ENCODE results near the gene FGF9. TPM values are rescaled to one million over a fixed set of nuclear protein-coding genes. Genes with fewer than 3 reads are reported as not detected.

The FGF9 gene
- total and polyA plus RNA-seq, 10 donors = 0.06 to 0.26 (median 0.17) TPM; not detected in 4

GRCh38 chr13:21688056-21688455 is 17.2 kb downstream of the FGF9 start:
- Histone ChIP-seq H3K27ac (no peak overlapping the region), H3K9me3 (no peaks in the 10 kb centered on the region), H3K27me3 (replicated peaks in 1 of 7) (peaks cover 0 to 15% (median 0%) of the 10 kb centered on the region in 7 donors), H3K4me3 (no peak overlapping the region), H3K36me3 (no peaks in the 10 kb centered on the region), H3K4me1 (no peaks in the 10 kb centered on the region)
- TF ChIP-seq POLR2A (IDR thresholded peaks at IDR 0.05) (no peak), POLR2AphosphoS5 (IDR thresholded peaks at IDR 0.05) (no peak), CTCF (IDR thresholded peaks at IDR 0.05 in 8 of 11, conservative IDR thresholded peaks at IDR 0.05 in 3 of 11) (no peak)
- intact Hi-C loops (cut with DNase I; ENCODE audit: low total_unique reads) = no loop called here
- WGBS, 5 donors = 68 to 80% (median 78%) methylated on average over 8 of the region's 8 CpGs
- no peak for DNase-seq

- no peak overlapping the region for H3K27ac ChIP-seq
- H3K9me3 ChIP-seq = no peaks in the 10 kb centered on the region
- DNase-seq = no peak
- H3K27me3 ChIP-seq (replicated peaks in 1 of 7) = peaks cover 0 to 12% (median 0%) of the 10 kb centered on the region in 7 donors
- TF ChIP-seq POLR2A (IDR thresholded peaks at IDR 0.05) = no peak
- no peak for TF ChIP-seq CTCF (IDR thresholded peaks at IDR 0.05 in 8 of 11, conservative IDR thresholded peaks at IDR 0.05 in 3 of 11)
- WGBS, 5 donors = 85 to 93% (median 88%) methylated on average over 6 of the region's 6 CpGs
- intact Hi-C loops (cut with DNase I; ENCODE audit: low total_unique reads) = no loop called here
- H3K4me1 ChIP-seq = no peaks in the 10 kb centered on the region
- no peaks in the 10 kb centered on the region for H3K36me3 ChIP-seq
- H3K4me3 ChIP-seq = no peak overlapping the region
Observed at GRCh38 chr13:21689097-21689496, 18.2 kb downstream of the FGF9 start.

- Histone ChIP-seq H3K27me3 (replicated peaks in 1 of 7) (peaks cover 0 to 13% (median 0%) of the 10 kb centered on the region in 7 donors), H3K4me3 (no peak overlapping the region), H3K36me3 (no peaks in the 10 kb centered on the region), H3K9me3 (no peaks in the 10 kb centered on the region), H3K27ac (no peak overlapping the region), H3K4me1 (no peaks in the 10 kb centered on the region)
- intact Hi-C loops (cut with DNase I; ENCODE audit: low total_unique reads) = no loop called here
- 64 to 79% (median 70%) methylated on average over 2 of the region's 2 CpGs for WGBS, 5 donors
- TF ChIP-seq POLR2AphosphoS5 (IDR thresholded peaks at IDR 0.05) (no peak), POLR2A (IDR thresholded peaks at IDR 0.05) (no peak), CTCF (IDR thresholded peaks at IDR 0.05 in 8 of 11, conservative IDR thresholded peaks at IDR 0.05 in 3 of 11) (no peak)
- no peak for DNase-seq
Observed at GRCh38 chr13:21690955-21691354, 20.1 kb downstream of the FGF9 start.

GRCh38 chr13:21691500-21691899 is 20.6 kb downstream of the FGF9 start:
- Histone ChIP-seq H3K27ac (no peak overlapping the region), H3K36me3 (no peaks in the 10 kb centered on the region), H3K4me1 (no peaks in the 10 kb centered on the region), H3K4me3 (no peak overlapping the region), H3K27me3 (replicated peaks in 1 of 7) (peaks cover 0 to 13% (median 0%) of the 10 kb centered on the region in 7 donors), H3K9me3 (no peaks in the 10 kb centered on the region)
- TF ChIP-seq CTCF (IDR thresholded peaks at IDR 0.05 in 8 of 11, conservative IDR thresholded peaks at IDR 0.05 in 3 of 11) = no peak
- intact Hi-C loops (cut with DNase I; ENCODE audit: low total_unique reads) = no loop called here
- no peak for DNase-seq
- 81 to 88% (median 88%) methylated on average over 10 of the region's 10 CpGs for WGBS, 5 donors

Data from spleen (tissue), 11 donors.